Measurements from ENCODE around the gene PCDHA10.
"Not testable (repeated sequence)": the region's sequence is repeated elsewhere in the genome, so short reads cannot be mapped to it uniquely, and the experiment has no call there.

The PCDHA10 gene

GRCh38 chr5:140821375-140822280 lies 34.1 kb upstream of the PCDHA10 start, which contains the start of gene PCDHA5:
Gene PCDHA5, plus strand, starts transcription at chr5:140821613.
- TF ChIP-seq CTCF (IDR thresholded peaks at IDR 0.05) = no peak
- Histone ChIP-seq H3K4me1 (no peaks in the 10 kb centered on the region), H3K4me2 (ENCODE audit: low read length) (no peak within 1 kb of the TSS), H2AFZ (no peak within 1 kb of the TSS), H3K27ac (no peak within 1 kb of the TSS), H3K79me2 (no peaks in the 10 kb centered on the region), H3K36me3 (ENCODE audit: control insufficient read depth, insufficient read depth, low read length) (no peaks in the 10 kb centered on the region), H3K27me3 (ENCODE audit: control insufficient read depth, insufficient read depth, low read length) (no peaks in the 10 kb centered on the region), H3K9ac (no peak within 1 kb of the TSS), H3K9me3 (ENCODE audit: control insufficient read depth, low read length) (no peaks in the 10 kb centered on the region), H3K4me3 (ENCODE audit: low read depth, low read length) (no peak within 1 kb of the TSS)

- H3K9ac ChIP-seq = no peak overlapping the region
- no peaks in the 10 kb centered on the region for H3K27me3 ChIP-seq (ENCODE audit: control insufficient read depth, insufficient read depth, low read length)
- no peaks in the 10 kb centered on the region for H3K9me3 ChIP-seq (ENCODE audit: control insufficient read depth, low read length)
- no peak overlapping the region for H3K27ac ChIP-seq
- H3K4me1 ChIP-seq = no peaks in the 10 kb centered on the region
- H3K4me3 ChIP-seq (ENCODE audit: low read depth, low read length) = no peak overlapping the region
- TF ChIP-seq CTCF (IDR thresholded peaks at IDR 0.05) = no peak
- no peaks in the 10 kb centered on the region for H3K79me2 ChIP-seq
- H3K36me3 ChIP-seq (ENCODE audit: control insufficient read depth, insufficient read depth, low read length) = no peaks in the 10 kb centered on the region
- no peak overlapping the region for H3K4me2 ChIP-seq (ENCODE audit: low read length)
- no peak overlapping the region for H2AFZ ChIP-seq
These were observed 33.4 kb upstream of the PCDHA10 start for GRCh38 chr5:140822281-140822629.

- H3K27ac ChIP-seq; H3K4me1 ChIP-seq; H3K4me3 ChIP-seq (ENCODE audit: low read depth, low read length); H3K4me2 ChIP-seq (ENCODE audit: low read length); H3K9ac ChIP-seq; H3K9me3 ChIP-seq (ENCODE audit: control insufficient read depth, low read length); H2AFZ ChIP-seq; H3K36me3 ChIP-seq (ENCODE audit: control insufficient read depth, insufficient read depth, low read length); H3K27me3 ChIP-seq (ENCODE audit: control insufficient read depth, insufficient read depth, low read length); H3K79me2 ChIP-seq: not testable (repeated sequence)
These were observed 32.7 kb upstream of the PCDHA10 start for GRCh38 chr5:140822969-140823368.

DNA sequence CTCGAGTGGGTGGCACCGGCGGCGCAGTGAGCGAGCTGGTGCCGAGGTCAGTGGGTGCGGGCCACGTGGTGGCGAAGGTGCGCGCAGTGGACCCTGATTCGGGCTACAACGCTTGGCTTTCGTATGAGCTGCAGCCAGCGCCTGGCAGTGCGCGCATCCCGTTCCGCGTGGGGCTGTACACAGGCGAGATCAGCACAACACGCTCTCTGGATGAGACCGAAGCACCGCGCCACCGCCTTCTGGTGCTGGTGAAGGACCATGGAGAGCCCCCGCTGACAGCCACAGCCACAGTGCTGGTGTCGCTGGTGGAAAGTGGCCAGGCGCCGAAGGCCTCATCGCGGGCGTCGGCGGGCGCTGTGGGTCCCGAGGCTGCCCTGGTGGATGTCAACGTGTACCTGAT lies 32.2 kb upstream of the PCDHA10 start:
- H3K4me1 ChIP-seq = no peaks in the 10 kb centered on the region
- no peak overlapping the region for H2AFZ ChIP-seq
- no peaks in the 10 kb centered on the region for H3K27me3 ChIP-seq (ENCODE audit: control insufficient read depth, insufficient read depth, low read length)
- TF ChIP-seq CTCF (IDR thresholded peaks at IDR 0.05) = no peak
- no peak overlapping the region for H3K4me3 ChIP-seq (ENCODE audit: low read depth, low read length)
- H3K36me3 ChIP-seq (ENCODE audit: control insufficient read depth, insufficient read depth, low read length) = no peaks in the 10 kb centered on the region
- no peaks in the 10 kb centered on the region for H3K79me2 ChIP-seq
- H3K27ac ChIP-seq = no peak overlapping the region
- peaks cover 1% of the 10 kb centered on the region for H3K9me3 ChIP-seq (ENCODE audit: control insufficient read depth, low read length)
- no peak overlapping the region for H3K9ac ChIP-seq
- no peak overlapping the region for H3K4me2 ChIP-seq (ENCODE audit: low read length)

DNA sequence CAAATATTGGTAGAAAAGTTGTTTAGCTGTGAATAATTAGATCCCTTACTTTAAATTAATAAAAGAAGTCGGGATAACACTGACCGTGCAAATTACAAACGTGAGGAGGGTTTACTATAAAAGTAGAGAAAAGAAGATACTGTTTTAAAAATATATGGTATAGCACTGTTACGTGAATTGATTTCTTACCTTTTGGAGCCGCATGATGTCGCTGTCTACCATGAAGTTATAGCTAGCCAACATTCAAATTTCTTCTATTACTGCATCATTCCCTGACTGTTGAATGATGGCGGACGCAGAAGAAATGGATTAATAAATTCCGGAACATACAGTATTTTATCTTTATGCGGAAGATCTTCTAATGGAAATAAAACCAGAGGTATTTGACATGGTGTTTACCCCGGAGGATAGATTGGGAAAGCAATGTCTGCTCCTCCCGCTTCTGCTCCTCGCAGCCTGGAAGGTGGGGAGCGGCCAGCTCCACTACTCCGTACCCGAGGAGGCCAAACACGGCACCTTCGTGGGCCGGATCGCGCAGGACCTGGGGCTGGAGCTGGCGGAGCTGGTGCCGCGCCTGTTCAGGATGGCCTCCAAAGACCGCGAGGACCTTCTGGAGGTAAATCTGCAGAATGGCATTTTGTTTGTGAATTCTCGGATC lies 27.9 kb upstream of the PCDHA10 start, which contains the start of gene PCDHA6:
Gene PCDHA6 (plus strand): TSS at position 257 of the 658 bp plus-strand sequence. CDS start 132 bp downstream, at position 389.
- Histone ChIP-seq H3K36me3 (ENCODE audit: control insufficient read depth, insufficient read depth, low read length) (no peaks in the 10 kb centered on the region), H3K9me3 (ENCODE audit: control insufficient read depth, low read length) (peaks cover 3% of the 10 kb centered on the region), H3K4me2 (ENCODE audit: low read length) (no peak within 1 kb of the TSS), H3K27ac (peak within 1 kb of the TSS; percentile 12), H2AFZ (no peak within 1 kb of the TSS), H3K27me3 (ENCODE audit: control insufficient read depth, insufficient read depth, low read length) (no peaks in the 10 kb centered on the region), H3K9ac (no peak within 1 kb of the TSS), H3K4me1 (no peaks in the 10 kb centered on the region), H3K79me2 (no peaks in the 10 kb centered on the region), H3K4me3 (ENCODE audit: low read depth, low read length) (no peak within 1 kb of the TSS)
- no peak for TF ChIP-seq CTCF (IDR thresholded peaks at IDR 0.05)
